Activated CD4-positive, alpha-beta memory T cell treated with anti-CD3 and anti-CD28 coated beads, Interleukin-2, amount 10 ng/mL, durations not matched to agents 7 days and 5 days (primary cell): ENCODE data around the gene DOC2A. TPM values are rescaled to one million over a fixed set of nuclear protein-coding genes. Genes with fewer than 3 reads are reported as not detected.
A peak's percentile ranks its signal among the peaks of the same experiment; 100 is the strongest.

ENCODE experiments used
- CTCF ChIA-PET: fragments of 350-600 bp; sonication (Branson Sonifier 250); formaldehyde crosslinking; loops from one replicate; lab custom pipeline; 2021; ENCODE audit warnings: antibody characterized with exemption, inconsistent platforms; lab: Charles Lee
- POLR2A ChIA-PET: fragments of 350-600 bp; sonication (Branson Sonifier 250); formaldehyde crosslinking; loops from one replicate; lab custom pipeline; 2021; ENCODE audit warnings: antibody characterized with exemption; lab: Charles Lee
- DNase-seq: peaks from one replicate; pipeline ENCODE4 v3.0.0-alpha.2; 2020
- H3K27ac Mint-ChIP-seq: one replicate; pipeline ENCODE4 v1.8.0; 2021; ENCODE audit warnings: mild to moderate bottlenecking, mixed read lengths
- H3K27me3 Mint-ChIP-seq: one replicate; pipeline ENCODE4 v1.8.0; 2021; ENCODE audit warnings: mixed read lengths
- H3K36me3 Mint-ChIP-seq: one replicate; pipeline ENCODE4 v1.8.0; 2021; ENCODE audit warnings: low read depth, mixed read lengths
- H3K4me1 Mint-ChIP-seq: one replicate; pipeline ENCODE4 v1.8.0; 2021; ENCODE audit warnings: mixed read lengths
- H3K4me3 Mint-ChIP-seq: one replicate; pipeline ENCODE4 v1.8.0; 2021; ENCODE audit warnings: mild to moderate bottlenecking, mixed read lengths
- H3K9me3 Mint-ChIP-seq: one replicate; pipeline ENCODE4 v1.8.0; 2021; ENCODE audit warnings: mixed read lengths
- total RNA-seq, 2 experiments: library from RNA; stranded (reverse); gene quantifications; one replicate each; pipeline ENCODE4 v1.2.3, GENCODE V29; 2021

The DOC2A gene
- total RNA-seq, 2 experiments from 2014 or later = not detected

DNA sequence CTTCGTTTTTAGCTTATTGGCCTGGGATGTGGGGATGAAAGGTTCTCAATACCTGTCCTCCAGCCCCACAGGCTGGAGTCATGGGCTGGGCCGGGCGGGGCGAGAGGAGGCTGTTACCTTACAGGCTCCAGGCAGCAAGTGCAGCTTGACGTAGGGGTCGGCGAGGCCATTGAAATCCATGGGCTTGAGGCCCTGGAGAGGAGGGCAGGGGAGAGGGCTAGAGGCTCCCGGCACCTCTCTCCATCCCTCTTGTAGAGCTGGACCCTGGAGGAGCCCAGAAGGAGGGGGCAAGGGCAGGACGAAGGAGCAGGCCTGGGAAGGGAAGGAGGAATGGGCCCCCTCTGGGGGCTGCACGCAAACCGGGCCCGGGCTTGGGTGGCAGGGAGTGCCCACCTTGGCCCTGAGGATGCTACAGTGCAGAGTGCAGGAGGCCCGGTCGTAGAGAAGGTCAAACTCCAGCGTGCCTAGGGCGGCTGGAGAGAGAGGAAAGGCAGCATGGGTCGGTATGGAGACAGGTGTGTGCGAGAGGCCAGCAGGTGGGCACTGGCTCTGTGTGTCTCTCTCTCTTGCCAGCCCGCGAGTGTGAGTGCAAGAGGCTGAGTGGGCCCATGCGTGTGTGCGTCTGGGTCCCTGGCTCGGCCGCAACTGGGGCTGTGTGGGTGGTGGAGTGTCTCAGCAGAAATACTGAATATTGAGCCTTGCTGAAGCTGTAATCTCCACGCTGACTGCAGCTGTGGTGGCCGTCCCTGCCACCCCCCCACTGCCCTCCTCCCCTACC, 1.6 kb downstream of the DOC2A start:
- CTCF ChIA-PET = interaction anchor here (1.1 to 1.4 kb wide), 2 partner anchors 23 to 161 kb away, joined by 4 to 5 read pairs; no protein-coding TSS in a partner anchor
- Mint-ChIP-seq H3K27me3 (peaks cover 35% of the 10 kb centered on the region), H3K27ac (no peak overlapping the region), H3K9me3 (no peaks in the 10 kb centered on the region), H3K4me1 (peaks cover 8% of the 10 kb centered on the region), H3K4me3 (no peak overlapping the region), H3K36me3 (peaks cover 3% of the 10 kb centered on the region)
- no peak for DNase-seq
- POLR2A ChIA-PET = interaction anchor here (1.0 to 2.1 kb wide), 3 partner anchors 13 to 36 kb away, joined by 3 to 6 read pairs (median 4); partner anchors contain the start of genes TAOK2 and TLCD3B

DNA sequence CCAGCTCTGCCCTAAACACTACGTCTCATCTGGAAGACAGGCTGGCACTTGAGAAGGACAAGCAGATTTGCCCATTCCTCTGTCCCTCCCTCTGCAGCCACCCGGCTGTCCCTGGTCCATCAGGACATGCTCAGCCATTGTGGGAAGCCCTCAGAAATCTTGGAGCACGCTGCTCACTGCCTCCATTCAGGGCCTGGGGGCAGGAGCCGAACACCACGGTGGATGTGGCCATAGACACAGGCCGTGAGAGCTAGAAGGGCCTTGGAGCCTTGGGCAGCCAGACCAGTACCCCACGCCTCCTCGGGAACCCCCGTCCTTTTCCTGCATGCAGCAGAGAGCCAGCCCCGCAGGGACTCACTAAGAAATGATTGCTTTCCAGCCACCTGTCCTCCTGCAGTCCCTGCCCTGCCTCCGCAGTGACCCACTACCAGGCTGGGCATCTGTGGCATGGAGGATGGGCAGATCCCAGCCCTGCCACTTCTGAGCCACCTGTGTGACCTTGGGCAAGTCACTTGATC, 3.4 kb downstream of the DOC2A start:
- DNase-seq = no peak
- H3K27me3 Mint-ChIP-seq = peaks cover 30% of the 10 kb centered on the region
- ChIA-PET POLR2A (interaction anchor here (1.0 to 2.1 kb wide), 4 partner anchors 11 to 34 kb away, joined by 3 to 6 read pairs (median 3); partner anchors contain the start of genes HIRIP3, TAOK2 and TLCD3B), CTCF (no interaction called here)
- H3K4me1 Mint-ChIP-seq = peaks cover 8% of the 10 kb centered on the region
- H3K36me3 Mint-ChIP-seq = peaks cover 12% of the 10 kb centered on the region
- no peak overlapping the region for H3K27ac Mint-ChIP-seq
- no peak overlapping the region for H3K4me3 Mint-ChIP-seq
- H3K9me3 Mint-ChIP-seq = no peaks in the 10 kb centered on the region

DNA sequence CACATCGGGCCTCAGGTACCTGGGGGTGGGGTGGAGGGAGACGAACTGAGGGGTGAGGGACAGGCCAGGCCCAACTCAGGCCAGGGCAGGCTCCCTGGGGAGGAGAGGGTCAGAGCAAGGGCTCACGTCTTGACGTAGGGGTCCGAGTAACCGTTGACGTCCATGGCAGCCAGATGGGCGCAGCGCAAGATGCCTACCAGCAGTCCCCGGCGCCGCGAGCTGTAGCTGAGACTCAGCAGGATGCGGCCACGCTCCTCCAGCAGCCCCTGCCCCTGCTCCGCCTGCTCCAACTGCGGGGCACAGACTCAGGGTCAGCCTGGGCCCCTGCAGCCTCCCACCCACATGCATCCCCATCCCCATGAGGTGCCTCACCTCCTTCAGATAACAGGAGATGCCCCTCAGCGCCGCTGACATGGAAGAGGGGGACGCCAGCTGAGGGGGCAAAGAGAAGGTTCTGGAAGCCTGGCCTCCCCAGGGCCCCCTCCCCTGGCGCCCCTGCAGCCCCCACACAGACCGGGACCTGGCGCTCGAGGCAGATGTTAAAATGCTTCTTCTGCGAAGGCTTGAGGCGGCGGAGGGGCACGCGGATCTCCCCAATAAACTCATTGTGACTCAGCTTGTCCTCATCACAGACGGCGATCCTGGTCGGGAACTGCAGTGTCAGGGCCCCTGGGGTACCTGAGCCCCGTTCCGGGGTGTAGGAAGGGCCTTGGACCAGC, 4.0 kb downstream of the DOC2A start:
- peaks cover 15% of the 10 kb centered on the region for H3K36me3 Mint-ChIP-seq
- peaks cover 3% of the 10 kb centered on the region for H3K4me1 Mint-ChIP-seq
- H3K4me3 Mint-ChIP-seq = no peak overlapping the region
- no peaks in the 10 kb centered on the region for H3K9me3 Mint-ChIP-seq
- ChIA-PET POLR2A (interaction anchor here (1.0 to 2.1 kb wide), 3 partner anchors 10 to 33 kb away, joined by 3 to 6 read pairs (median 3); partner anchors contain the start of genes HIRIP3 and TAOK2), CTCF (interaction anchor here (1.7 to 3.5 kb wide), 2 partner anchors 190 to 306 kb away, joined by 5 to 15 read pairs; partner anchors contain the start of gene PAGR1)
- H3K27me3 Mint-ChIP-seq = peaks cover 25% of the 10 kb centered on the region
- DNase-seq = no peak
- no peak overlapping the region for H3K27ac Mint-ChIP-seq

DNA sequence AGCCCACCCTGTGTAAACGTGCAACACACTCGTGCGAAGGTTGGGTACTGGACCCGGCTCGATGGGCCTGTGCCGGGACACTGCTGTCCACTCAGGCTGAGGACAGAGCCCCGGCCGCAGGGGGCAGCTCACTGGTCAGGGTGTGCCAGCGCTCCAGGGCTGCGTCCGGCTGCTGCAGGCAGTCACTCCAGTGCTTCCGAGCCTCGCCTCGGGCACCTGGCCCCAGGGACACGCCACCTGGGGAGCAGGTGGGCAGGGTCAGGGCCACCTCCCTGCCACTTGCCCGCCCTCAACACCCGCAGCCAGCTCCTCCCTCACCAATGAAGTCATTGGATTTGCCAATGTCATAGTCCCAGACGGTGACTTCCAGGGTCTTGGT, 4.7 kb downstream of the DOC2A start:
- no peak for DNase-seq
- Mint-ChIP-seq H3K36me3 (peaks cover 17% of the 10 kb centered on the region), H3K4me3 (no peak overlapping the region), H3K4me1 (peaks cover 3% of the 10 kb centered on the region), H3K27me3 (peaks cover 21% of the 10 kb centered on the region), H3K27ac (no peak overlapping the region), H3K9me3 (no peaks in the 10 kb centered on the region)
- POLR2A ChIA-PET = interaction anchor here (2.1 kb wide), 1 partner anchor 11 kb away, joined by 6 read pairs; the partner anchor contains the start of gene HIRIP3
- CTCF ChIA-PET = interaction anchor here (1.0 to 3.5 kb wide), 7 partner anchors 9 to 305 kb away, joined by 3 to 15 read pairs (median 5); partner anchors contain the start of genes INO80E, KCTD13, PAGR1 and TAOK2

DNA sequence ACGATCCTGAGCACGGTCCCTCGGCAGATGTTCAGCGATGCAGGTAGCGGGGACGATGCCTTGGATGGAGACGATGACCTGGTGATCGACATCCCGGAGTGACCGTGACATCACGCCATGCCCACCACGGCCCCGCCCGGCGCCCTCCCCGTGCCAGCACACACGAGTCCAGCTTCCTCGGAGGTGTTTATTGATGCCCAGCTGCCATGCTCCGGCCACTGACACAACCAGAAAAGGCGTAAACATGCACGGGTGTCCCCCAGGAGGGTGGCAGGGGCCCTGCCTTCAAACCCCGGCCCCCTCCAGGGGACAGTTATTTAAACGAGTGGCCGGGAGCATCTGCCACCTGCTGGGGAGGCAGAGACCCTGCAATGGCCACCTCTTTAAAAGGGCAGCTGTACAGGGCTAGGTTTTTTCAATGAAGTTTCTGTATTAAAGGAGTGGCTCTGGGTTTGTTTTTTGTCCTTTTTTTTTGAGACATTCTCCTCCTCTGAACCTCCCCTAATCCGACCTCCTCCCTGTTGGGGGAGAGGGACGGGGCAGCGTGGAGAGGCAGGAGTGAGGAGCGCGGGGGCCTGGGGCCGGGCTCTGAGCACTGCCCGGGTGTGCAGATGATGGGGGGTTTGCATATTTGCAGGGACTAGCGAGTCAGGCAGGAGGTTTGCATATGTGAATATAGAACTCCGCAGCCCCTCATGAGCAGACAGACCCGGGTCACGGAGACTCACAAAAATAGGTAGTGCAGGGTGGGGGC, 5.3 kb downstream of the DOC2A start:
- no peaks in the 10 kb centered on the region for H3K9me3 Mint-ChIP-seq
- no peak overlapping the region for H3K27ac Mint-ChIP-seq
- H3K4me1 Mint-ChIP-seq = peaks cover 2% of the 10 kb centered on the region
- POLR2A ChIA-PET = interaction anchor here (1.2 to 2.1 kb wide), 3 partner anchors 9 to 12 kb away, joined by 3 to 6 read pairs (median 3); partner anchors contain the start of gene HIRIP3
- H3K36me3 Mint-ChIP-seq = peaks cover 17% of the 10 kb centered on the region
- CTCF ChIA-PET = interaction anchor here (1.0 to 3.5 kb wide), 8 partner anchors 9 to 305 kb away, joined by 3 to 15 read pairs (median 5); partner anchors contain the start of genes INO80E, KCTD13, PAGR1 and TAOK2
- peak; percentile 42 for DNase-seq
- no peak overlapping the region for H3K4me3 Mint-ChIP-seq
- H3K27me3 Mint-ChIP-seq = peaks cover 20% of the 10 kb centered on the region

DNA sequence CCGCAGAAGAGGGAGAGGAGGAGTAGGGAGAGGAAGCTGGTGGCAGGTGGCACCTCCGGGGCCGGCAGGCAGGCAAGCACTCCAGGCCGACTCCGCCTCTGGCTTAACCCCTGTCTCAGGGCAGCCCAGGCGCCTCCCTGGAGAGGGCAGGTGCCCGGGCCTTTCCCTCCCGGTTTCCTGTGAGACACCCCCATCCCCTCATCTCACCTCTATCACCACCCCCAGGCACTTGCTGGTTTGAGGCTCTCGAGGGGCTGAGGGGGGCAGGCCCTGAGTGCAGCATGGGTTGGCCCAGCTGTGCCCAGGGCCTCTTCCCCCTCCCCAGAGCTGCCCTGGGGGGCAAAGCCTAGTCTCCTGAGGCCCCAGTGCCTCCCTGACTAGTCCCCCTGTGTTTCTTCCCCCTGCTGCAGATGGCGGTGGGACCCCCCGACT, 6.0 kb downstream of the DOC2A start:
- no peak for DNase-seq
- Mint-ChIP-seq H3K9me3 (no peaks in the 10 kb centered on the region), H3K4me1 (peaks cover under 1% of the 10 kb centered on the region), H3K36me3 (peaks cover 18% of the 10 kb centered on the region), H3K27me3 (peaks cover 14% of the 10 kb centered on the region), H3K4me3 (no peak overlapping the region), H3K27ac (no peak overlapping the region)
- ChIA-PET POLR2A (interaction anchor here (1.1 to 1.3 kb wide), 3 partner anchors 8 to 11 kb away, joined by 3 read pairs; no protein-coding TSS in a partner anchor), CTCF (interaction anchor here (1.2 to 3.5 kb wide), 7 partner anchors 8 to 304 kb away, joined by 3 to 15 read pairs (median 5); partner anchors contain the start of genes INO80E, KCTD13 and PAGR1)

DNA sequence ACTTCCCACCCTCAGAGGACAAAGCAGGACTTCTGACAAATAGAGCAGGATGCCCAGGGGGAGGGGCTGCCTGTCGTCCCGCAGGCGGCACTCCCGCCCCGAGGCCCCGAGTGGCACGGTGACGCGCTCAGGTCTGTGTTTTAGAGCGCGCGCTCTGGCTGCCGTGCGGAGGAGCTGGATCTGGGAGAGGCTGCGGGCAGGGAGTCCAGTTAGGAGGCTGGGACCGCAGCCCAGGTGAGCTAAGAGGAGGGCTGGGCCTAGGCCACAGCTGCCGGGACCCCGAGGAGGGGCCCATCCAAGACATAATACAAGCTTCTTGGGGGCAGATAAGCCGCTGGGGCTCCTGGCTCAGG, 6.4 kb downstream of the DOC2A start:
- Mint-ChIP-seq H3K4me1 (peaks cover 4% of the 10 kb centered on the region), H3K4me3 (no peak overlapping the region), H3K9me3 (no peaks in the 10 kb centered on the region), H3K27ac (no peak overlapping the region), H3K27me3 (peaks cover 11% of the 10 kb centered on the region), H3K36me3 (peaks cover 22% of the 10 kb centered on the region)
- CTCF ChIA-PET = interaction anchor here (1.3 to 3.5 kb wide), 2 partner anchors 196 to 304 kb away, joined by 4 to 15 read pairs; no protein-coding TSS in a partner anchor
- no peak for DNase-seq
- POLR2A ChIA-PET = interaction anchor here (1.1 to 1.3 kb wide), 3 partner anchors 8 to 10 kb away, joined by 3 read pairs; no protein-coding TSS in a partner anchor

DNA sequence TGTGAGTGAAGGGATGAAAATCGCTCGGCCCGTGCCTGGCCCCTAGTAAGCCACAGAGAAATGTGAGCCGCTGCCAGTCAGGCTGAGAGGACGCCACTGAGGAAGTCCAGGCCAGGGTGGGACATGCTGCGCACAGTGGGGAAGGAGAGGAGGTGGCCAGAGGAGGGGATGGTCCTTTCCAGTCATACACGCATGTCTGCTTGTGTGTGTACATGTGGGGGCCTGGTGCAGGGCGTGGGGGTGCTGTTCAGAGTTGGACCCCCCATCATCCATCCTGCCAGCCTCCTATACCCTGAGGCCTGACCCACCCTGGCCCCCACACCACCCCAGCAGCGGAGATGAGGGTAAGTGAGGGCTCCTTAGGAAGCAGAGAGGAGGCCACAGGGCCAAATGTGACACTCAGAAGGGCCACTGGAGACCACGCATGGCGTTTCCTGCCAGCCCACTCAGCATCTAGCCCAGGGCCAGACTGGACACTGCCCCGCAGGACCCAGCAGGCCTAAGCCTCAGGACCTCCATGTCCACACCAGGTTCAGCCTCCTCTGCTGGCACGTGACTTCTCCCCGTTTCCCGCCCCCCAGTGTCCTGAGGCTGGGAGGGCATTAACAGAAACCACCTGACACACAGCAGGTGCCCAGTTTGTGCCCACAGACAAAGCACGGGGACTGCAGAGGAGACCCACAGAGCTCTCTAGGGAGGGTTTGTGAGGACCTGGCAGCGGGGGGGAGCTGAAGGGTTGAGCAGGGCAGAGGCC, 7.0 kb downstream of the DOC2A start:
- H3K4me1 Mint-ChIP-seq = peaks cover 10% of the 10 kb centered on the region
- no peak overlapping the region for H3K27ac Mint-ChIP-seq
- peaks cover 6% of the 10 kb centered on the region for H3K27me3 Mint-ChIP-seq
- H3K4me3 Mint-ChIP-seq = no peak overlapping the region
- POLR2A ChIA-PET = interaction anchor here (1.1 to 1.3 kb wide), 3 partner anchors 7 to 10 kb away, joined by 3 read pairs; no protein-coding TSS in a partner anchor
- peaks cover 28% of the 10 kb centered on the region for H3K36me3 Mint-ChIP-seq
- DNase-seq = no peak
- CTCF ChIA-PET = interaction anchor here (1.3 to 3.5 kb wide), 2 partner anchors 196 to 303 kb away, joined by 4 to 15 read pairs; no protein-coding TSS in a partner anchor
- H3K9me3 Mint-ChIP-seq = no peaks in the 10 kb centered on the region

DNA sequence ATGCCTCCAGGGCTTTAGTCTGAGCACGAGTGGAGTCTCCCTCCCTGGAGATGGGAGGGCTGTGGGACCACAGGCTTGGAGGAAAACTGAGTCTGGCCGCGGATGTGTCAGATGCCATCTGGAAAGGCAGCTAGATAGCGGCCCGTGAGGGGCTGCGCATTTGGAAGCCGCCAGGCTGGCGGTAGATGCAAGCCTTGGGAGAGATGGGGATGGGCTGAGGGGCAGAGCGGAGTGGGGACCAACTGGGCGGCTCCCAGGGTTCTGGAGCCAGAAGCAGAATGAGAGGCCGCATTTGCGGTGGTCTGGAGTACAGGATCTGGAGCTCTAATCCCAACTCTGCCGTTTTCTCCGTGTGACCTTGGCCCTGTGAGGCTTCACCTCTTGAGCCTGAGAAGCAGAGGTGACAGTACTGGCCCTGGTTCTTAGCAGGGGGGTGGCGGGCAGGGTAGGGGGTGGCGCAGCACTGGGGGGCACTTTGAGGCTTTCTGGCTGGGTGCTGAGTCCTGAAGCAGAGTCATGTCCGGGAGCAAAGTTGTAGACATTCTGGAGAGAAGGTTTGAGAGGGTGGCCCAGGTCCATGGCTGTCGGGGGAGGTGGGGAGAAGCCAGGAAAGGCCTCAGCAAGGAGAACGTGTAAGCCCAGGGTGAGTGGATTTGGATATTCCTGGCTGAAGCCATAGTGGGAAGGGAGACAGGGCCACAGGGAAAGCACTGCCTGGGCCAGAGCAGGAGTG, 8.0 kb downstream of the DOC2A start:
- Mint-ChIP-seq H3K27ac (no peak overlapping the region), H3K9me3 (no peaks in the 10 kb centered on the region), H3K36me3 (peaks cover 36% of the 10 kb centered on the region), H3K27me3 (no peaks in the 10 kb centered on the region), H3K4me1 (peaks cover 16% of the 10 kb centered on the region), H3K4me3 (no peak overlapping the region)
- no peak for DNase-seq
- ChIA-PET POLR2A (interaction anchor here (1.3 to 1.4 kb wide), 2 partner anchors 10 to 41 kb away, joined by 3 to 4 read pairs; partner anchors contain the start of gene TMEM219), CTCF (interaction anchor here (1.3 kb wide), 1 partner anchor 154 kb away, joined by 3 read pairs; no protein-coding TSS in a partner anchor)

DNA sequence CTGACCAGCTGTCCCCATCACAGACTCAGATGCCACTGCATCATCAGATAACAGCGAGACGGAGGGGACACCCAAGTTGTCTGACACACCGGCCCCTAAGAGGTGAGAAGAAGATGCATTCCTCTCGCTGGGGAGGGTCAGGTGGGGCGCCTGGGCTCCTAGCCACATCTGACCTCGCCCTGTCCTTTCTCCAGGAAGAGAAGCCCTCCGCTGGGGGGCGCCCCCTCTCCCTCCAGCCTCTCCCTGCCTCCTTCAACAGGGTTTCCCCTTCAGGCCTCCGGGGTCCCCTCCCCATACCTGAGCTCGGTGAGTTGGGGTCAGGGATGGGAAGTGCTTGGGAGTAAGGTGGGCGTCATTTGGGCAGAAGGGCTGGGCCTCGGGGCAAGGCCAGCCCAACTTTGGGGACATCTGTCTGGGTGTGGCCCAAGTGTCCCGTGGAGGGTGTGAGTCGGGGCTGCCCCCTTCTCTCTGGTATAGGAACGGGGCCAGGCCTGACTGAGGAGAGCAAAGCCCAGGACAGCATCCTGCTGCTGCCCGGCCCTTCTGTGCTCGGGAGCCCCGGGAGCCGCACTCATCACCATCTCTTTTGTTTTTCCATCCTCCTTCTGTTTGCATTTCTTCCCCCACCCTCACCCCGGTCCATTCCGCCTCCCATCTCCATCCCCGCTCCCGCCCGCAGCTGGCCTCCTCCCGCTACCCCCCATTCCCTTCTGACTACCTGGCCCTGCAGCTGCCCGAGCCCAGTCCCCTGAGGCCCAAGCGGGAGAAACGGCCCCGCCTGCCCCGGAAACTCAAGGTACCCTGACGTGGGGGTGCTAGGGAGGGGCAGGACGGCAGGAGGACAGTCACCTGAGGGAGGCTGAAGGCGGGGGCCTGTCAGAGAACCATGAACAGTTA, 9.8 kb downstream of the DOC2A start:
- Mint-ChIP-seq H3K27ac (no peak overlapping the region), H3K36me3 (peaks cover 46% of the 10 kb centered on the region), H3K4me1 (peaks cover 29% of the 10 kb centered on the region), H3K27me3 (no peaks in the 10 kb centered on the region), H3K9me3 (no peaks in the 10 kb centered on the region), H3K4me3 (no peak overlapping the region)
- POLR2A ChIA-PET = interaction anchor here (1.6 kb wide), 1 partner anchor 75 kb away, joined by 3 read pairs; the partner anchor contains the start of gene KCTD13
- CTCF ChIA-PET = interaction anchor here (1.2 kb wide), 1 partner anchor 31 kb away, joined by 4 read pairs; the partner anchor contains the start of gene TLCD3B
- no peak for DNase-seq
